Islet of Langerhans (tissue), 1 donor: ENCODE measurements around the gene IFNW1.
"Not testable (repeated sequence)": the region's sequence is repeated elsewhere in the genome, so short reads cannot be mapped to it uniquely, and the experiment has no call there.

Source experiments
- FAIRE-seq: peaks from one replicate; lab custom pipeline; 2011; peaks lifted over from hg19 to GRCh38; lab: Jason Lieb, UNC

IFNW1 gene

GRCh38 chr9:21141427-21141882, at the start of gene IFNW1:
IFNW1 (minus strand) TSS chr9:21141832; CDS start chr9:21141570, 262 bp downstream.
- FAIRE-seq, result no peak

GRCh38 chr9:21187487-21187886, 45.9 kb upstream of the IFNW1 start, which contains the start of gene IFNA4:
IFNA4 (minus strand) TSS chr9:21187587; CDS start chr9:21187531, 56 bp downstream.
- FAIRE-seq, result not testable (repeated sequence)

- FAIRE-seq, result not testable (repeated sequence)
Measured at GRCh38 chr9:21182810-21183736, 41.4 kb upstream of the IFNW1 start.

- FAIRE-seq, result no peak
Measured at GRCh38 chr9:21174671-21175070, 33.0 kb upstream of the IFNW1 start.

- no peak for FAIRE-seq
Measured at GRCh38 chr9:21172156-21172555, 30.5 kb upstream of the IFNW1 start.

GRCh38 chr9:21171351-21171750, 29.7 kb upstream of the IFNW1 start:
- no peak for FAIRE-seq

- not testable (repeated sequence) for FAIRE-seq
Measured at GRCh38 chr9:21166560-21166959, 24.9 kb upstream of the IFNW1 start, which contains the start of gene IFNA21. IFNA21 (minus strand) TSS chr9:21166660; CDS start chr9:21166612, 48 bp downstream.

GRCh38 chr9:21165516-21165915, 23.9 kb upstream of the IFNW1 start:
- FAIRE-seq, result no peak

- FAIRE-seq, result no peak
Measured at GRCh38 chr9:21160178-21160577, 18.5 kb upstream of the IFNW1 start.

- no peak for FAIRE-seq
Measured at GRCh38 chr9:21155501-21155900, 13.9 kb upstream of the IFNW1 start.

GRCh38 chr9:21154018-21154608, 12.5 kb upstream of the IFNW1 start:
- FAIRE-seq, result no peak

GRCh38 chr9:21153336-21154017, 11.8 kb upstream of the IFNW1 start:
- no peak for FAIRE-seq

- FAIRE-seq, result no peak
Measured at GRCh38 chr9:21144603-21145002, 3.0 kb upstream of the IFNW1 start.

- no peak for FAIRE-seq
Measured at GRCh38 chr9:21137020-21137419, 4.6 kb downstream of the IFNW1 start.

GRCh38 chr9:21135736-21136135, 5.9 kb downstream of the IFNW1 start:
- FAIRE-seq, result no peak

- FAIRE-seq, result not testable (repeated sequence)
Measured at GRCh38 chr9:21128186-21128585, 13.4 kb downstream of the IFNW1 start.

- FAIRE-seq, result no peak
Measured at GRCh38 chr9:21121595-21122251, 19.9 kb downstream of the IFNW1 start.

GRCh38 chr9:21121079-21121478, 20.6 kb downstream of the IFNW1 start:
- no peak for FAIRE-seq

GRCh38 chr9:21119093-21119770, 22.4 kb downstream of the IFNW1 start:
- peak; percentile 47 for FAIRE-seq

GRCh38 chr9:21114311-21114710, 27.3 kb downstream of the IFNW1 start:
- no peak for FAIRE-seq
